ENCODE data around the gene CKAP2L.

CKAP2L gene, protein sequence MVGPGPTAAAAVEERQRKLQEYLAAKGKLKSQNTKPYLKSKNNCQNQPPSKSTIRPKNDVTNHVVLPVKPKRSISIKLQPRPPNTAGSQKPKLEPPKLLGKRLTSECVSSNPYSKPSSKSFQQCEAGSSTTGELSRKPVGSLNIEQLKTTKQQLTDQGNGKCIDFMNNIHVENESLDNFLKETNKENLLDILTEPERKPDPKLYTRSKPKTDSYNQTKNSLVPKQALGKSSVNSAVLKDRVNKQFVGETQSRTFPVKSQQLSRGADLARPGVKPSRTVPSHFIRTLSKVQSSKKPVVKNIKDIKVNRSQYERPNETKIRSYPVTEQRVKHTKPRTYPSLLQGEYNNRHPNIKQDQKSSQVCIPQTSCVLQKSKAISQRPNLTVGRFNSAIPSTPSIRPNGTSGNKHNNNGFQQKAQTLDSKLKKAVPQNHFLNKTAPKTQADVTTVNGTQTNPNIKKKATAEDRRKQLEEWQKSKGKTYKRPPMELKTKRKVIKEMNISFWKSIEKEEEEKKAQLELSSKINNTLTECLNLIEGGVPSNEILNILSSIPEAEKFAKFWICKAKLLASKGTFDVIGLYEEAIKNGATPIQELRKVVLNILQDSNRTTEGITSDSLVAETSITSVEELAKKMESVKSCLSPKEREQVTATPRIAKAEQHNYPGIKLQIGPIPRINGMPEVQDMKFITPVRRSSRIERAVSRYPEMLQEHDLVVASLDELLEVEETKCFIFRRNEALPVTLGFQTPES

DNA sequence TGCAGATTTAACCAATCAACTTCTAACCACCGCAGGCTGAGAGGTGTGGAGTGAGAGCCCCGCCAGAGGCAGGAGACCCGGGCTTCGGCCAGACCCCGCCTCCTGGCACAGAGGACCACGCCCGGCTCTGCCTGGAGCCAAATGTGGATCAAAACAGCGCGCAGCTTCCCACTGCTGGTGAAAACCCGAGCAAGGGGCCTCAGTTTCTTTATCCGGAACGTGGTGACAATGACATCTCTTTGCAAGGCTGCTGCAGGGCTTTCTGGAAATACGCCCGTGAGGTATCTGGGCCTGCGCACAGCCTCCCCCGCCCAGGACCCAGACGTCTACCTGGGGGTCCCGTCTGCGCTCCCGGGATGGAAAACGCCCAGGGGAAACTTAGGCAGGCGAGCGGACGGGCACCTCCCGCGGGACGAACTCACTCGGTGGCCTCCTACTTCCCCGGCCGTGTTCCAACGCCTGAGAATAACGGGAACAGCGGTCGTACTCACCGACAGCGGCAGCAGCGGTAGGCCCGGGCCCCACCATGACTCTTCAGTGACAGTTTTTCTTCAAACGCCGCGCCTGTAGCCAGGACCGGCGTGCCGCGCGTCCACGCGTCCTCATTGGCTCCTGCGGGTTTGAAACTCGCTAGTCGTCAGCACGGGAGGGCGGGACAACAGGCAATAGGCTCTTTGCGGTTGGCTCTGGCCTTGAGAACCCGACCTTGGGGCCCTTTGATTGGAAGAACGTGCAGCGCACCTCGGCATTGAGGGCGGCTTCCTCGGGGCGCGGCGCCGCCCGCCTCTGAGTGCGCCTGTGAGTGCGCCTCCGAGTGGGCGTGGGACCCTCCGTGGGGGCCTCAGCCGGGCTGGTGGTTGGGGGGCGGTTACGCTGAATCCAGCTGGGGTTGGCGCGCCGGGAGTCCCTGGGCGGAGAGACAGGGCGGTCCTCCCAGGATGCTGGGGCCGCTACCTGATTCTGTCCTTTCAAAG is at the start of gene CKAP2L:
Gene CKAP2L, minus strand, starts transcription at position 539 of the 974 bp plus-strand sequence. Its CDS starts 11 bp downstream, at position 528.
- peak; percentile 97 for DNase-seq (ENCODE audit: low read depth)

DNA sequence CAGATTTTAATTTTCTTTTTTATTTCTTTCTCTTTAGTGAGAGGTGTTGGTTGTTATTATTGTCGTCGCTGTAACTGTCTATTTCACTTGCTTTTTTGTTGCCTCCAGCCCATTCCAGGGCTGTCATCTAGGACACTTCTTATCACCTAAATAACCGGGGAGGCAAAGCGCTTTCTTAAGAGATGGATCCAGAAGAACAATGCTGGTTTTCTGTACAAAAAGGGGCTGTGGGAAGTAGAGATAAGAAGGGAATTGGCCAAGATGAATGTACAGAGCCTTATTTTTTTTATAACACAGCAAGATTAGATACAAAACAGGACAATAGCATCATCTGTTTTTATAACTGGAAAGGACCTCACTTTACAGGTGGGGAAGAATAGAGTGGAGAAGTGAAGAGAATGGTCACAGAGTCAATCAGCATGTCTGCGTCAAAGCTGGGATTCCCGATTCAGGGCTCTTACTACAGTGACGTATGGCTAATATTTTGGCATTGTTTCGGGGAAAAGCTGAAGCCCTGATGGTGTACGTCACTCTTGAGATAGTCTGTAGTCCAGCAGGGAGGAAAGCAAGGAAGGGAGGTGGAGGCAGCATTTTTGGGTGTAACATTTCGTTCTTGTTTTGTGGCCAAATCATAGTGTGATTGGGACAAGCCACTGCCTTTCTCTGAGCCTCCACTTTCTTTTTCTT is 49.0 kb upstream of the CKAP2L start:
- no peak for DNase-seq (ENCODE audit: low read depth)

DNA sequence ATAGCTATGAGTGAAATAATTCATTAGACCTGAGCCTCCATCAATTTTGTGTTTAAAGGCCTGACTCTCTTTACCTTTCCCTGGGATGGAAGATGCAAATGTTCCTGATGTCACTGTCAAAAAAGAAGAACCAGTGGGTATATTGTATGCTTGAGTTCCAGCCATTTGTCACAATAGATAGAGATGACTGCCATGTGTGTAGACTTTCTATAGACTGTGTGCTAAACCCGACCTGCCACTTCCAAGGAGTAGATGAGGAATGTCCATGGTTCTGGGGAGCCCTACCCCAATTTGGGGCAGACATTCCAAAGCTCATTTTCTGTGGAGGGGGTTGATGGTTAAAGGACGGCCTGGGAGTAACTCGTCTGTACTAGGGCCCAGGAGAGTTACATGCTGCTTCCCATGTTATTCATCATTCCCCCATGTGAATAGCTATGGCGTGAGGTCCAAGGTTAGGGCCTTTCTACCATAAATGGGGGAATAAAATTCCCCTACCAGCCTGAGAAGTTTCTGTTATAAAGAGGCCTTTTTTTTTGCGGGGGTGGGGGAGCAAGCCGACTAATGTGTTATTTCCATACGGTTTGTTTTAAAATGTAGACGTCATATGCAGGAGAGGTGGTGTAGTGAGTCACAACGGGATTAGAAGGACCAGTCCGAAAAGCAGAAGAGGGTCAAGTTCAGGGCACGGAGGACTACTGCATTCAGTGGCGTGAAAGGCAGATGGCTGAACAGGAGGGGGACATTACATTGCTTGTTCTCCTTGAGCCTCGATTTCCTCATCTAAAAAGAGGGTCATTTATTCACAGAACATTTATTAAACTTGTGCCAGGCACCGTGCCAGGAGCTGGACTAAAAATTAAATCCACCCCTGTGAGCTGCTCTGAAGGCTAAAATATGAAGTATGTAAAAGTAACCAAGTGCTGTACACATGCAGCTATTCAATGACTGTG is 48.2 kb upstream of the CKAP2L start:
- DNase-seq (ENCODE audit: low read depth) = peak; percentile 90

DNA sequence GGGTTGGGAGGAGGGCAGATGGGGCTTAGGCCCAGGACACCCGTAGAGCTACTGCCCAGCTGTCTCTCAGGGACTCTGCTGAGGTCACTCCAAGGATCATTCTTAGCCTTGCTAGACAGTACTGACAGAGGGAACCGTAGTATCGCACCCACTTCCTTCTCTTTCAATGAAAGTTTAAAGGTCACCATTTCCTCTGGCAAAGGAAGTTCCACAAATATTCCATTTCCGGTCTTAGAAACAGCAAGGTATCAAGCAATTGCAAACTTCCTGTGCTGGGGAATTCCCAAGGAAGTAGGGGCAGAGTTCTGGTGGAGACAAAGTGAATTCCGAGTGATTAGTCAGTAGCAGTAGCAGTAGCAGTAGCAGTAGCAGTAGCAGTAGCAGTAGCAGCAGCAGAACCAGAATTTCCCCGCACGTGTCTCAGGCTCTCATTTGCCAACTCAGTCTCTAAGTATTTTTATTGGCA is 47.5 kb upstream of the CKAP2L start:
- DNase-seq (ENCODE audit: low read depth) = peak; percentile 81

DNA sequence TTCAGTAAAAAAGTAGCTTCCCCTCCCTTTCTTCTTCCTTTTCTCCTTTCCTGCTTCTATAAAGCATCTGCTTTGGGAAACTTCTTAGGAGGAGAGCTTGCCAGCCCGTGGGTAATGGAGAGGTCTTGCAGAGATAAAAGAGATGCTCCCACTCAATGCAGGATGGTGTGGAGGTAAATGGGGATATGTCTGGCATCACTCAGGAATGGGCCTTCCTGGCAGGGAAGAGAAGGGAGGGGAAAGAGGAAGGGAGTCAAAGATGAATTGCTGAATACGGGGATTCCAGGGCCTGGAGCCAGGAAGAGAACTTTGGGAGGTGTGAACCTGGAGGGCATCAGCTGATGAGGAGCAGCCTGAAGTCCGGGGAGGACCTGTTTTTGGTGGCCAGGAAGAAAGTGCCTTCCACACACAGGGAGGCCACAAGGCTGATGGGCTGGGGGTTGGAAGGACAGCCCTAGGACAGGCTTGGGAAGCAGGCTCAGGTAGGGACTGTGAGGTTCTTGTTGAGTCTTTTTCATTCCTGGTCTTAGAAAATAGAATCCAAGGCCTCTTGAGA is 46.9 kb upstream of the CKAP2L start:
- DNase-seq (ENCODE audit: low read depth) = peak; percentile 67

DNA sequence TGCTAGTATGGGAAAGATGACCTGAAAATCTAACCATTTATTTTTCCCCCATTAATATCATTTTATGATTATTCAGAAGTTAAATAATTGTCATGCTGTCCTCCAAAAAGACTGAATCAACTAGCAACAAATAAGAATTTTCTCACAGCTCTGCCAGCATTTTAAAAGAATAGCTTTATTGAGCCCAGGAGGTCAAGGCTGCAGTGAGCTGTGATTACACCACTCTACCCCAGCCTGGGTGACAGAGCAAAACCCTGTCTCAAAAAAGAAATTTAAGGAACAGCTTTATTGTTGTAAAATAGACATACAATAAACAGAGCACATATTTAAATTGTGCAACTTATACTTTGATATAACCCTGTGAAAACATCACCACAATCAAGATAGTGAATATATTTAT is 44.7 kb upstream of the CKAP2L start:
- DNase-seq (ENCODE audit: low read depth) = no peak

DNA sequence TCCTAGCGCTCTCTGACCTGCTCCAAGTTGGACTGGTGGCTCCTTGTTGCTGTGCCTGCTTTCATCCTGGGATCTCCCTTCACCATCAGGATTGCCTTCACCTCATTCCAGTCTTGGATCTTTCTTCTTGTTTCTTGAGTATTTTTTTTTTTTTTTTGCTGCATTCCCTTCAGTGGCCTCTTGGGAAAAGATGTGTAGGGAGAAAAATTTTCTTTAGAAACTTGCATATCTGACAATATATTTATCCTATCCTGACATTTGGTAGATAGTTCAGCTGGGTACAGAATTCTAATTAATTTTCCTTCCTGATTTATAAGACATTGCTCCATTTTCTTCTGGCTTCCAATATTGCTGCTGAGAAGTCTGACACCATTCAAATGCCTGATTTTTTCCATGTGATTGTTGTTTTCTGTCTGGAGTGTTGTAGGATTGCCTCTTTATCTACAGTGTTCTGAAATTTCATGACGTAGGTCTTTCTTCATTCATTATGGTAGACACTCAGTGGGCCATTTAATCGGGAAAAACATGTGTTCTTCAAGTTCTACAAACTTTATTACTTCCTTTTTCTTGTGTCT is 42.9 kb upstream of the CKAP2L start:
- DNase-seq (ENCODE audit: low read depth) = no peak

DNA sequence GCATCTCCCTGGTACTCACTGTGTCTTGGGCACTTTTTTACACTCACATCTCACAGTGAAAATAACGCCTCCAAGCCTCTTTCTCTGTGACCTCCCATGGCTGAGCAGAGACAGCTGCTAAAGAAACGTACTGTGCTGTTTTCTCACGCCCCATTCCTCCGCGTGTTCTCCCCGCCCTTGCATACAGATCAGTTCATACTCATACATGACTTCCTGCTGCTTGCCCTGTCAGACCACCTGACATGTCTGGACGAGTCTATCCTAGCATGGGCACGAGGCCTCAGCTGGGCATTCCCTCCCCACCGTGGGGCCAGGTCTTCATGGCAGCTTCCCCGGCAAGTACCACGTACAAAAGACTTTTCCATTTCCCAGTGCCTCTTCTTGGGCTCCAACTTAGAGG is 41.1 kb upstream of the CKAP2L start:
- no peak for DNase-seq (ENCODE audit: low read depth)

DNA sequence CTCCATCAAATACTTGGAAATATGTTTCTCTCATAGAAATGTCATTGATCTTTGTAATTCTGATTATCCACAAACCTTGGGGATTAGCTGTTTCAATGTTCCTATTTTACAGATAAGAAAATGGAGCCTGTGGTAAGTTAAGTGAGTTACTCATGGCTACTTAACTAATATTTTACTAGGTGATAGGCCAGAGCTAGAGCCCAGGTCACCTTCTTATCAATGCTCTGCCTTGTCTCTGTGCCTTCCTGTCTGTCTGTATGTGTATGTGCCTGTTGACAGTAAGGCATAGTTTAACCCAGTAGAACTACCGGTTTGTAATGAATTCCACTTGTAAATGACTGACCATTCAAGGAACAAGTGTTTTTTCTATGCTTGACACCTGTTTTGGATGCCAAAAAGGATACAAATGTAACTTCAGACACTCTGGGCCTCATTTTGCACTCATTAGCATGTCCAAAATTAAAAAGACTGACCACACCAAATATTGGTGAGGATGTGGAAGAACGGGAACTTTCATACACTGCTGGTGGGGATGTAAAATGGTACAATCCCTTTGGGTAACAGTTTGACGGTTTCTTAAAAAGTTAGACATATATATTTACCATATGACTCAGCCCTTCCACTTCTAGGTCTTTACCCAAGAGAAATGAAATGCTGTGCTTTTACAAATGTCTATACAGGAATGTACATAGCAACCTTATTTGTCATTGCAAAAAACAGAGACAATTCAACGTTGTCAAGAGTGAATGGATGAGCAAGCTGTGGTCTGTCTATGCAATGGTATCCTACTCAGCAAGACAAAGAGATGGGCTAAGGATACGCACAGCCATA is 39.5 kb upstream of the CKAP2L start:
- peak; percentile 84 for DNase-seq (ENCODE audit: low read depth)

DNA sequence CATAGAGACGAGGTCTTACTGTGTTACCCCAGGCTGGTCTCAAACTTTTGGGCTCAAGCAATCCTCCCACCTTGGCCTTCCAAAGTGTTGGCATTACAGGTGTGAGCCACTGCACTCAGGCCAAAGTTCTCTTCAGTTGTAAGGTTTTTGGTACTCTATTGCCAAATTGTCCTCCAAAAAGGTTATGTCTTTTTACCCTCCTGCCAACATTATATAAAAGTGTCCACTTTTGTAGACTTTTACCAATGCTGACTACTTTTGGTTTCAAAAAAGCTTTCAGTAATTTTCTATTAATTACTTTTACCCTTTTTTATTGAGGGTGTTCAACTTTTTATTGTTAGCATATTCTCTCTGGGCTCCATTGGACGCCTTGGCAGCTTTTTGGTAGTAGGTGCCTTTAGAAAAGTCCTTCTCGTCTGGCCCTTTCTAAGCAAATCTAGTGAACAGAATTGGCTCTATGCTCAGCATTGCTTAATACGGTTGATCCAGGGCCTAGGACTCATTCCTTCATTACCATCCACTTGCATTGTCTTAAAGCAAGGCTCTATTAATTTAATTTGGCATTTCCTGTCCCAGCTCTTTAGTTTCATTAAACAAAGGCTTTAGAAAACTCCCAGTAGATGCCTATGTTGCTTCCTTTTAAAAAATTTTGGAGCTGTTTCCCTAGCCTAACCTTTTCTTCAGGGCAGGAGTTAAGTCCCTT is 36.6 kb upstream of the CKAP2L start:
- no peak for DNase-seq (ENCODE audit: low read depth)

DNA sequence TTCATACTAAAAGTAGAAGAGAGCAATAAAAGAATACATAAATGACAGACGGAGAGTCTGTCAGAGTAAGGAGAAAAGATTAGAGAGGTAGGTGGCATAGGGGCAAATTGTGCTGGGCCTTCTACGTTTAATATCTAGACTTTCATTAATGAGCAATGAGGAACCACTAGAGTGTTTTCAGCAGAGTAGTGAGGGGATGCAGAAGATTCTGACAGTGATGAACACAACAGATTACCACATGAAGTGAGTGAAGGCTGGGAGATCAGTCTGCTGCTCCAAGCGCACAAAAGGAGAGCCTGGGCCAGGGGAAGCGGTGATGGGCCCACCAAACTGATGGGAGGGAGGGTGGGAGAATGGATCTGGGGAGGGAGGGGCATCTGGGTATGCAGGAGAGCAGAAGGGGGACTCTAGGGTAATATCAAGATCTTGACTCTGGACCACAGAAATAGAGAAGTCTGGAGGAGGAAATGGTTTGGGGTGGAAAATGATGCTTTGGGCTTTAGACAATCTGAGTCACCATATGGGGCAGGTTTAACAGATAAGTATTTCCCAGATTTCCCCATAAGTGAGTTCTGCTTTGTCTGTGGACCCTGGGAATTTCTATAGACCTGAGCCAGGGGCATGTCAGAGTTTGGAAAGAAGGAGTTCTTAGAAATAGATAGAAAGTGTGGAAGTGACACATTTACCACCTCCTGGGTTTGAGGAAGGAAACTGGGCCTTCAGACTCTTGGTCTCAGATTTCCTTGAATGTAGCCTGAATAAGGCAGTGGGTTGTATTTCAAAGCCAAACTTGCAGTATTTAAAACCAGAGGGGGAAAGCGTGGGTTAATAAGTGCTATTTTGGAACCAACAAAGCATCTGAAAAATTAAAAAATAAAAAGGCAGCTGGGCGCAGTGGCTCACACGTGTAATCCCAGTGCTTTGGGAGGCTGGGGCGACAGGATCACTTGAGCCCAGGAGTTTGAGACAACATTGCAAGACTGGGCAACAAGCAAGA is 34.9 kb upstream of the CKAP2L start:
- DNase-seq (ENCODE audit: low read depth) = peak; percentile 63

DNA sequence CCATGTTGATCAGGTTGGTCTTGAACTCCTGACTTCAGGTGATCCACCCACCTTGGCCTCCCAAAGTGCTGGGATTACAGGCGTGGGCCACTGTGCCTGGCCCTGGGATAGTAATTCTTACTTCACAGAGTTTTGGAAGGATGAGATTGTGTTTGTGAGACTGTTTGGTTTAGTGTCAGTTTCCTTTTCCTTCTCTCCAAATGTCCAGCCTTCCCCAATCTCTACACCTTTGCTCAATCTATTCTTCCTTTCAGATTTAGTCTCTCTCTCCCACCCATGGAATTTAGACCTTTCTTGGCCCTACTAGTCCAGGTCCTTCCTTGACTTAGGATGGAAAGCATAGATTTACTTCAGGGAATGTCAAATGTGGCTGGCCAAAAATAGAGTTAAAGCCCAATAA is 32.1 kb upstream of the CKAP2L start:
- no peak for DNase-seq (ENCODE audit: low read depth)

DNA sequence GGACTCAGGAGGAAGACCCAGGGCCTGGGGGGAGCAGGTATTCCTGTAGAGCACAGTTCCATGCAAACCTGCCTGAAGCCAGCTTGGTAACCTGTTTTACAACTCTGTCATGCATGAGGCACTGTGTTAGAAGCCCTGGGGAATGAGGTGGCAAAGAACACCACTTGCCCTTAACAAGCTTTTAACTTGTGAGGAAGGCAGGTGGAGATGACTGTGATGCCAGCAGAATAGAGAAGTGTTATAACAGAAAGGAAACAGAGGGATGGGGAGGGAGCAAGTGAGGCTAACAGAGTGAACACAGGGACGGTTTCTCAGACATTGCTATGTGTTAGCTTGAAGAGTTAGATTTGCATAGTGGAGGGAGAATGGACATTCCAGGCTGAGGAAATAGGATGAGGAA is 31.4 kb upstream of the CKAP2L start:
- DNase-seq (ENCODE audit: low read depth) = no peak

DNA sequence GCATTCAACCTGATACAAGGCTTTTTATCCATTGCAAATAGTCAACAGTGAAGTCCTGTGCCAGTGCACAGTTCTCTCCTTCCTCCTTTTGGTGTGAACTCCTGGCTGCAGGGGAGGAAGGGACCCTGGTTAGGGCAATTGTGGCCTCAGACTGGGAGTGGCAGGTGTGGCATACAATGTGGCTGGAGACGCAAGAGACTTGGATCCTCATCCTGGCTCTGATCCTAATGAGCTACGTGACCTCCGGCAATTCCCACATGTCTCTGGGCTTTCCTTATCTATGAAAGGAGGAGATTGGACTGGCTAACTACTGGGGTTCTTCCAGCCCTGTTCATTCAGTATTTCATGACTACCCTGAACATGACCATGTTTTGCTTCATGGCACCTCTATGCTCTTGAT is 30.4 kb upstream of the CKAP2L start:
- DNase-seq (ENCODE audit: low read depth) = no peak

DNA sequence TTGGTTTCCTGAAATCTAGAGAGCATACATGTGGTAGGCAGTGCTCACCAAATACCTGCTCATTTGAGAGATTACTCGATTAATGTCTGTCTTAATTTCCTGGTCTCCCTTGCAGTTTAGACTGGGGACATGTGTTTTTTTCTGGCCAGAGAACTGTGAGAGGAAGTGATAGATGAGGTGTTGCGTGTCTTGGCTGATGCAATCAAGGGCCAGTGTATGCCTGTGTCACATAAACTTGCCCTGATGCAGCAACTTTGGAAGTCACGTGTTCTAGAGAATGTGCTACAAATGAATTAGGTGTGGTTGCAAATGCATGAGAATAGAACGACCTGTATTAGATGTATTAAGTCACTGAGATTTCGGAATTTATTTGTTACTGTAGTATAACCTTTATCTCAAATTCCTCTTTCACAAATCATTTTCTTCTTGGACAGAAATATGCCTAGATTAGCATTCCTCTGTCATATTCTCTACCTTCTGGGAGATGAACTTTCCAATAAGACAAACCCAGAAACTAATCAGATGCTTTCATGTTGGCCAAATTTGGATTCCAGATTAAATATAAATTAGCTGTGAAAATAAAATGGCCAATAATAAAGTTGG is 29.8 kb upstream of the CKAP2L start:
- DNase-seq (ENCODE audit: low read depth) = peak; percentile 92

DNA sequence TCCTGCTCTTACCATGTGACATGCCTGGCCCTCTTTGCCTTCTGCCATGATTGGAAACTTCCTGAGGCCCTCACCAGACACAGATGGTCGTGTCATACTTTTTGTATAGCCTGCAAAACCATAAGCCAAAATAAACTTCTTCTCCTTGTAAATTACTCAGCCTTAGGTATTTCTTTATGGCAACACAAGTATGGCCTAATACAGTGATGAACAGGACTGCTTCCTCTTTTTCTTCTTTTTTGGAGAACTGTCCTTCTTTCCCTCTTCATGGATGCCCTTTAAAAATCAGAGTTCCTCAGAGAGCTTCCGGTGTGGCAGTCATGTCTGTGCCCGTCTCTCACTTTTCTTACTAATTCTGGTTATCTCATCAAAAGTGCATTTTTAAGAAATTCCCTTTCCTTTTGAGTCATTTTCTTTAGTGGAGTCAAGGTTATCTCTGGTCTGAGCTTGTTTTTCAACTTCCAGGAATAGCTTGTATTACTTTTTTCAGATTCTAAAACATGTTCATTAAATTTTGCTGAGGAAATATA is 29.1 kb upstream of the CKAP2L start:
- peak; percentile 62 for DNase-seq (ENCODE audit: low read depth)
